Lower leg skin (tissue), 3 donors: ENCODE measurements around the gene EML6.

ENCODE experiments used
- POLR2A ChIP-seq, 2 donors: fragments of 450-650 bp; IDR thresholded peaks; one replicate each; pipeline ENCODE4 v1.6.1; 2016 to 2017; ENCODE audit warnings: antibody characterized with exemption in 2 of 2, mild to moderate bottlenecking in 1 of 2, moderate library complexity in 1 of 2
- TF ChIP-seq, protein P1 (sequence below), 3 donors: fragments of 450-650 bp; IDR thresholded peaks; one replicate each; pipeline ENCODE4 v1.5.1; 2016; ENCODE audit warnings: antibody characterized with exemption in 3 of 3, mild to moderate bottlenecking in 3 of 3, moderate library complexity in 2 of 3

DNA sequence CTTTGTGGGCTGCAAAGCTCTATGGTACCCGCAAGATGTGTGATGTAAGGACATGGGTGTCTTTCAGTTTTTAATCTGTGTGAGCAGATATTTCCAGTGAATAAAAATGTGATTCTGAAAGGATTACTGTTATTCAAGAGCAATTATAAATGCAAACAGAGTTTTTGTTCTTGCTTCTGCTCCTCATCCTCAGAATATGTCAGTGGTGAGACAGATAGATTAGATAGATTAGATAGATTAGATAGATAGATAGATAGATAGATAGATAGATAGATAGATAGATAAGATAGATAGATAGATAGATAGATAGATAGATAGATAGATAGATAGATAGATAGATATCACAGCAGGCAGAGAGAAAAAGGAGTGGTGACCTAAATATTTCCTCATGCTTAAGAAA, 184.2 kb downstream of the EML6 start:
- TF ChIP-seq POLR2A (IDR thresholded peaks at IDR 0.05), result no peak
- TF ChIP-seq, protein P1, sequence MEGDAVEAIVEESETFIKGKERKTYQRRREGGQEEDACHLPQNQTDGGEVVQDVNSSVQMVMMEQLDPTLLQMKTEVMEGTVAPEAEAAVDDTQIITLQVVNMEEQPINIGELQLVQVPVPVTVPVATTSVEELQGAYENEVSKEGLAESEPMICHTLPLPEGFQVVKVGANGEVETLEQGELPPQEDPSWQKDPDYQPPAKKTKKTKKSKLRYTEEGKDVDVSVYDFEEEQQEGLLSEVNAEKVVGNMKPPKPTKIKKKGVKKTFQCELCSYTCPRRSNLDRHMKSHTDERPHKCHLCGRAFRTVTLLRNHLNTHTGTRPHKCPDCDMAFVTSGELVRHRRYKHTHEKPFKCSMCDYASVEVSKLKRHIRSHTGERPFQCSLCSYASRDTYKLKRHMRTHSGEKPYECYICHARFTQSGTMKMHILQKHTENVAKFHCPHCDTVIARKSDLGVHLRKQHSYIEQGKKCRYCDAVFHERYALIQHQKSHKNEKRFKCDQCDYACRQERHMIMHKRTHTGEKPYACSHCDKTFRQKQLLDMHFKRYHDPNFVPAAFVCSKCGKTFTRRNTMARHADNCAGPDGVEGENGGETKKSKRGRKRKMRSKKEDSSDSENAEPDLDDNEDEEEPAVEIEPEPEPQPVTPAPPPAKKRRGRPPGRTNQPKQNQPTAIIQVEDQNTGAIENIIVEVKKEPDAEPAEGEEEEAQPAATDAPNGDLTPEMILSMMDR (IDR thresholded peaks at IDR 0.05), result no peak
